NCI-H82 treated with DMSO at 0.1 percent for 48 hours (cell line): ENCODE results near the gene MINAR1.
A peak's percentile ranks its signal among the peaks of the same experiment; 100 is the strongest.

ENCODE experiments used
- DNase-seq: peaks from one replicate; lab custom pipeline; 2025; ENCODE audit not compliant: unreplicated experiment; lab: John Stamatoyannopoulos, UW

Gene MINAR1

GRCh38 chr15:79430901-79431635 is 1.1 kb upstream of the MINAR1 start:
- no peak for DNase-seq

- no peak for DNase-seq
Observed at GRCh38 chr15:79432345-79433275, 474 bp downstream of the MINAR1 start.

- DNase-seq = no peak
Observed at GRCh38 chr15:79433276-79433990, 1.3 kb downstream of the MINAR1 start.

- no peak for DNase-seq
Observed at GRCh38 chr15:79434361-79434760, 2.2 kb downstream of the MINAR1 start.

- no peak for DNase-seq
Observed at GRCh38 chr15:79436037-79436780, 4.1 kb downstream of the MINAR1 start.

GRCh38 chr15:79437275-79438000 is 5.3 kb downstream of the MINAR1 start:
- no peak for DNase-seq

GRCh38 chr15:79439236-79439635 is 7.1 kb downstream of the MINAR1 start:
- DNase-seq = no peak

GRCh38 chr15:79440355-79440908 is 8.3 kb downstream of the MINAR1 start:
- no peak for DNase-seq

GRCh38 chr15:79442911-79443310 is 10.8 kb downstream of the MINAR1 start:
- DNase-seq = peak; percentile 9

GRCh38 chr15:79447060-79447459 is 14.9 kb downstream of the MINAR1 start:
- no peak for DNase-seq

- peak; percentile 15 for DNase-seq
Observed at GRCh38 chr15:79450648-79451047, 18.5 kb downstream of the MINAR1 start.

- DNase-seq = no peak
Observed at GRCh38 chr15:79451361-79451999, 19.3 kb downstream of the MINAR1 start.

- DNase-seq = no peak
Observed at GRCh38 chr15:79452244-79453051, 20.3 kb downstream of the MINAR1 start.

- no peak for DNase-seq
Observed at GRCh38 chr15:79453446-79453845, 21.3 kb downstream of the MINAR1 start.

GRCh38 chr15:79454063-79454462 is 21.9 kb downstream of the MINAR1 start:
- DNase-seq = no peak

- DNase-seq = no peak
Observed at GRCh38 chr15:79455361-79455760, 23.2 kb downstream of the MINAR1 start.

- no peak for DNase-seq
Observed at GRCh38 chr15:79455943-79456342, 23.8 kb downstream of the MINAR1 start.

GRCh38 chr15:79458491-79458890 is 26.4 kb downstream of the MINAR1 start:
- DNase-seq = no peak
